Measurements from ENCODE around the gene COX7A1.

DNA sequence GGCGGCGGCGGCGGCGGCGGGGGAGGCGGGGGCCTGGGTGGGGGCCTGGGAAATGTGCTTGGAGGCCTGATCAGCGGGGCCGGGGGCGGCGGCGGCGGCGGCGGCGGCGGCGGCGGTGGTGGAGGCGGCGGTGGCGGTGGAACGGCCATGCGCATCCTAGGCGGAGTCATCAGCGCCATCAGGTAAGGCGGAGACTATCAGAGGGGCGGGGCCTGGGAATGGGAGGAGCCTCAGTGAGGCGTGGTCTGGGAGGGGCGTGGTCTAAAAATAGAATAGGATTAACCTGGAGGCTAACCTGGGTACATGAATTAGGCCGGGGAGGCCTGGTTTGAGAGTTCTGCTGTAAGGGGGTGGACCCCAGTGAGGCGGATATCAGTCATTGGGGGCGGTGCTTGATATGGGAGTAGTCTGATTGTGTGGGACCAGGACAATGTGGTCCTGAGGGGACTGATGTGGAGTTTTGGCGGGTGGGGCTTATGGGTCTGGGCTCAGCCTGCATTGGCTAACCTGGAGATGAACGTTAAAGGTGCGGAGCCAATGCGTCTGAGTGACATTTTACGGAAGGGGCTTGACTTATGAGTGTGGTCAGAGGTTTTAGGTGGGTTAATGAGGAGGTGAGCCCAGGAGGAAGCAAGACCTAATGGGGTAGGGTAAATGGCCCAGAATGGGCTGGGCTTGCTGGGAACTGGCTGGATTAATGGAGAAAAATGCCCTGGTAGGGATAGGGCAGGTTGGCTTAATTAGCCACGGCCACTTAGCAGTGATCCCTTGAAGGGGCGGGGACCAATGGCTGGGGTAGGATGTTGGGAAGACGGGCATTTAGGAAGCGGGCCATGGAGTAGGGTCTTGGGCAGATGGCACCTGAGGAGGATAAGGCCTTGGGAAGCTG, 11.0 kb downstream of the COX7A1 start:
- TF ChIP-seq PREB (CRISPR knock-in tag; IDR thresholded peaks at IDR 0.05; ENCODE audit: borderline replicate concordance): no peak
- TF ChIP-seq CTCF (IDR thresholded peaks at IDR 0.05): no peak
- no peak for TF ChIP-seq FOXK1 (CRISPR knock-in tag; IDR thresholded peaks at IDR 0.05)
- TF ChIP-seq GABPB1 (CRISPR knock-in tag; IDR thresholded peaks at IDR 0.05): no peak
- no peak for TF ChIP-seq IRF2 (CRISPR knock-in tag; IDR thresholded peaks at IDR 0.05; ENCODE audit: borderline replicate concordance, low read depth)
- no peak for TF ChIP-seq ETV6 (CRISPR knock-in tag; IDR thresholded peaks at IDR 0.05)
- TF ChIP-seq ATF1 (CRISPR knock-in tag; IDR thresholded peaks at IDR 0.05): no peak
- no peak for TF ChIP-seq ZNF232 (CRISPR knock-in tag; IDR thresholded peaks at IDR 0.05)
